Stimulated activated naive CD8-positive, alpha-beta T cell treated with anti-CD3 and anti-CD28 coated beads, Interleukin-15, Interleukin-2, amounts not matched to agents 100 ng/mL and 50 ng/mL, for 24 hours (primary cell): ENCODE results near the gene ATOH8.
A peak's percentile ranks its signal among the peaks of the same experiment; 100 is the strongest.

Experiments
- H3K27ac Mint-ChIP-seq: one replicate; pipeline ENCODE4 v1.8.0; 2021; ENCODE audit warnings: mild to moderate bottlenecking, mixed read lengths
- H3K27me3 Mint-ChIP-seq: one replicate; pipeline ENCODE4 v1.8.0; 2021; ENCODE audit warnings: mixed read lengths
- H3K36me3 Mint-ChIP-seq: one replicate; pipeline ENCODE4 v1.8.0; 2021; ENCODE audit warnings: low read depth, mixed read lengths
- H3K4me1 Mint-ChIP-seq: one replicate; pipeline ENCODE4 v1.8.0; 2021; ENCODE audit warnings: low read depth, mixed read lengths
- H3K4me3 Mint-ChIP-seq: one replicate; pipeline ENCODE4 v1.8.0; 2021; ENCODE audit warnings: mild to moderate bottlenecking, mixed read lengths
- H3K9me3 Mint-ChIP-seq: one replicate; pipeline ENCODE4 v1.8.0; 2021; ENCODE audit warnings: mixed read lengths

The ATOH8 gene

DNA sequence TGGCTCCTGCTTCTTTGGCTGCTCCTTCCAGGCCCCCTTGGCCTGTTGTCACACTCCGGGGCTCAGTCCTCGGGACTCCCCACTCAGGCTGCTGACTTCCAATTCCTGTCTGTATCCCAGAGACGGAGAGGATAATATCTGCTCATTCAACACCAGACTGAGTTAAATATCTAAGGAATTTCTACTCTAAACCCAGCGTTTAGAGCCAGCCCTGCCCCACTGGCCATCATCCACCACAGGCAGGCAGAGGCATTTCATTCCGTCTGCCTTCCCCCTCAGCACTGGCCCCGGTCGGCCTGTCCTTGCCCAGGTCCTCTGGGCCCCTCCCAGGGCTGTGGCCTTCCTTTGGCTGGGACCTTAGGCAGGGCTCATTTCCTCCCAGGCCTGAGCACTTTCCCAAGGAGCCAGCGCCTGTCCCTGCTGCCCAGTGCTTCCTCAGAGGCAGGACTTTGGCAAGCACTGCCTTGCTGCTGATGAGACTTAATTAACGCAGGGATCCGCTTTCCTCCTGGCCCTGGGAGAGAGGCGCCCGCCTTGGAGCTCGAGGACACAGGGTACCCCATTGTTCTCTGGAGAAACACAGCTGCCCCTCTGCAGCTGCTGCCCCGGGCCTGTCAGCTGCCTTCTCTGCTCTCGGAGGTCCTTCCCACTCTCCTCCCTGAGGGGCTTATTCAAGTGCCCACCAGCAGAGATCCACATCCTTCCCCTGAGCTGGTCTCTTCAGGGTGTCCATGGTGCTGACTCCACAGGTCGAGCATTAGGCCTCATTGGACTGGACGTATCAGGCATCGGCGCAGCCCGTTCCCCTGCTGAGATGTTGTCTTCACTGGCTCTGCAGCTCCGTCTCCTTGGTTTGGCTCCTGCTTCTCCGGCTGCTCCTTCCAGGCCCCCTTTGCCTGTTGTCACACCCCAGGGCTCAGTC lies 42.8 kb downstream of the ATOH8 start:
- Mint-ChIP-seq H3K4me3 (no peak overlapping the region), H3K27me3 (peaks cover 13% of the 10 kb centered on the region), H3K9me3 (no peaks in the 10 kb centered on the region), H3K27ac (no peak overlapping the region), H3K4me1 (no peaks in the 10 kb centered on the region), H3K36me3 (no peaks in the 10 kb centered on the region)

DNA sequence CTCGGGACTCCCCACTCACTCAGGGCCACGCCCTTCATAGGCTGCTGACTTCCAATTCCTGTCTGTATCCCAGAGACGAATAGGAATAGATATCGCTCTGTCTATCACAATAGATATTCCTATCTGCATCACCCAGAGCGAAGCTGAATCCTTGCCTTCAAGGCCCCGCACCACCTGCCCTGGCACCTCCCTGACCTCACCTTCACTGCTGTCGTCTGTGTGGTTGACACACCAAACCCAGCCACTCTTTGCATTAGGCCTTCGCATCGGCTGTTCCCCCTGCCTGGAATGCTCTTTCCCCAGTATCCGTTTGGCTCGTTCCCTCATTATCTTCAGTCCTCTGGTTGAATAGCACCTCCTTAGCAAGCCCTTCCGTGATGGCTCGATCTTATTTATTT lies 43.5 kb downstream of the ATOH8 start:
- no peaks in the 10 kb centered on the region for H3K4me1 Mint-ChIP-seq
- H3K9me3 Mint-ChIP-seq = no peaks in the 10 kb centered on the region
- H3K4me3 Mint-ChIP-seq = no peak overlapping the region
- no peaks in the 10 kb centered on the region for H3K36me3 Mint-ChIP-seq
- H3K27me3 Mint-ChIP-seq = peaks cover 13% of the 10 kb centered on the region
- H3K27ac Mint-ChIP-seq = no peak overlapping the region

DNA sequence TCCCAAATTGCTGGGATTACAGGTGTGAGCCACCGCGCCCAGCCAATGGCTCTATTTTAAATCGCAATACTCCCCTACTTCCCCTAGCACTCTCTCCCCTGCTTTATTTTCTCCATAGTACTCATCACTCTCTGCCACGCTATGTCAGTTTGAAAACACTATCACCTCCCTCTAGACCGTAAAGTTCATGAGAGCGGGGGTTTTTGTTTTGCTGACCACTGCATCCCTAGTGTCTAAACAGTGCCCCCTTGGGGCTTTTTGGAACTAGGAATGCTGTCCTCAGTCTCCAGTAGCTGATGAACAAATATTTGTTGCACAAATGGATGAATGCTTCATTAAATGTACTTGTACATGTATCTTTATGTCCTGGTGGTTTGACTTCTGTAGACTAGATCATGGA lies 44.1 kb downstream of the ATOH8 start:
- Mint-ChIP-seq H3K4me1 (no peaks in the 10 kb centered on the region), H3K9me3 (no peaks in the 10 kb centered on the region), H3K4me3 (no peak overlapping the region), H3K27ac (no peak overlapping the region), H3K27me3 (peaks cover 10% of the 10 kb centered on the region), H3K36me3 (no peaks in the 10 kb centered on the region)

DNA sequence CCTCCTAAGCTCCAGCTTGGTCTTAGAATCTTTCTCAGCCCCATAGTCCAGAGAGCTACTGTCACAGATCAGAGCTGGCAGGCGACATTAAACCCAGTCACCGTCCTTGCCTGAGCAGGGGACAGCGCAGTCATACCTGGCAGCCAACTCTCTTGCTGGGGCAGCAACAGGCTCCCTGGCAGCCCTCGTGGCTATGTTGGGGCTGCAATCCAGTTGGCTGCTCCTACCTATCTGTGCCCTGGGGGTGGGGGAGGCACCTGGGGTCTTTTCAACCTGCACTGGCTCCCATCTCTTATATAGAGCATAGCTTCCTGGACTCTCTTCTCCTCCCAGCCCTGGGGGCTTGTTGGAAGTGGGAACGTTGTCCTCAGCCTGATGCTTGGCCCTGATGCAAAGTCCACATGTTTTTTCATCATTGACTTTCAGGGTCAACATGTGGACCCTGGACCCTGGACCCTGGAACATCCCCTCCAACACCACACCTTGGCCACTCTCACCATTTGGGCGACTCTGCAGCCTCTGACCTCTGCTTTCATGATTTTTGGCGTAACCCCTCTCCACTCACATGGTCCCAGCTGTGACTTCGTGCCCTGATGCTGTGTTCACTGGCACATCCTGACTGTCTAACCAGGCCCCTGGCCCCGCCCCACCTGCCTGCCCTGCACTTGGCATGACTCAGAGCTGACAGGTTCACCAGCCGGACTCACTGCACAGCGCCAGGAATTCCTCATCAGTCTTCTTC lies 45.6 kb downstream of the ATOH8 start:
- H3K27ac Mint-ChIP-seq = no peak overlapping the region
- H3K9me3 Mint-ChIP-seq = no peaks in the 10 kb centered on the region
- H3K4me3 Mint-ChIP-seq = no peak overlapping the region
- H3K4me1 Mint-ChIP-seq = peaks cover 9% of the 10 kb centered on the region
- H3K27me3 Mint-ChIP-seq = peaks cover 10% of the 10 kb centered on the region
- no peaks in the 10 kb centered on the region for H3K36me3 Mint-ChIP-seq

DNA sequence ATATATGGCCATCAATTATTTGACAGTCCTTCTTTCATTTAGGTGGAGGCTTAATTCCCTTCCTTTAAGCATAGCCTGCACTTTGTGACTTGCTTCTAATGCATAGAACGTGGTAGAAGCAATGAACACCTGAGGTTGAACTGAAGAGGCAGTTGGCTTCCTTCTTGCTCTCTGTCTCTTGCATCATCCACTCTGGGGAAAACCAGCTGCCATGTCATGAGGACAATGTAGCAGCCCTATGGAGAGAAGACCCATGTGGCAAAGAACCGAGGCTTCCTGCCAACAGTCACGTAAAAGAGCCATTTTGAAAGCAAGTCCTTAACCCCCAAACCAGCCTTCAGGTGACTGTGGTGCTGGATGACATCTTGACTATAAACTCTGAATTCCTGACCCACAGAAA lies 46.8 kb downstream of the ATOH8 start:
- H3K27ac Mint-ChIP-seq = no peak overlapping the region
- H3K36me3 Mint-ChIP-seq = no peaks in the 10 kb centered on the region

DNA sequence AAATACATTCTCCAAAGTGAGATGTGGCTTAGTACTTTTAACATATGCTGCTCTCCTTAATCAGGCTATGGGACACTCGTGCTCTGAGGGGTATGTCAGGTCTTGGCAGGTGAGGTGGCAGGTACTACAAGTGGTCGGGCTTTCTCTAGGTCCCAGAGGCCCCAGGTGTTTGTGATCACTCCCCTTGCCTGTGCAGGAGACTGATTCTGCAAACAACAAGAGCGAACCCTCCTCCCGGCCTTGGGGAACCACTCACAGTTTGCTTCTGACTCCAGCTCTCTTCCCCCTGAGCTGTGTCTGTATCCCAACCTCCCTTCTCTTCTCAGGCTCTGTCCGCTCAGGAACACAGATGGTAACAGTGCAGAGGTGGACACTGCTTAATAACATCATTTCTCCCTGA lies 48.1 kb downstream of the ATOH8 start:
- Mint-ChIP-seq H3K4me1 (peaks cover 12% of the 10 kb centered on the region), H3K36me3 (no peaks in the 10 kb centered on the region), H3K27me3 (peaks cover 10% of the 10 kb centered on the region), H3K4me3 (no peak overlapping the region), H3K27ac (no peak overlapping the region), H3K9me3 (no peaks in the 10 kb centered on the region)

More for the DNA sequence above, 46.8 kb downstream of the ATOH8 start:
- H3K9me3 Mint-ChIP-seq = no peaks in the 10 kb centered on the region
- H3K27me3 Mint-ChIP-seq = peaks cover 10% of the 10 kb centered on the region
- no peak overlapping the region for H3K4me3 Mint-ChIP-seq
- peaks cover 12% of the 10 kb centered on the region for H3K4me1 Mint-ChIP-seq

DNA sequence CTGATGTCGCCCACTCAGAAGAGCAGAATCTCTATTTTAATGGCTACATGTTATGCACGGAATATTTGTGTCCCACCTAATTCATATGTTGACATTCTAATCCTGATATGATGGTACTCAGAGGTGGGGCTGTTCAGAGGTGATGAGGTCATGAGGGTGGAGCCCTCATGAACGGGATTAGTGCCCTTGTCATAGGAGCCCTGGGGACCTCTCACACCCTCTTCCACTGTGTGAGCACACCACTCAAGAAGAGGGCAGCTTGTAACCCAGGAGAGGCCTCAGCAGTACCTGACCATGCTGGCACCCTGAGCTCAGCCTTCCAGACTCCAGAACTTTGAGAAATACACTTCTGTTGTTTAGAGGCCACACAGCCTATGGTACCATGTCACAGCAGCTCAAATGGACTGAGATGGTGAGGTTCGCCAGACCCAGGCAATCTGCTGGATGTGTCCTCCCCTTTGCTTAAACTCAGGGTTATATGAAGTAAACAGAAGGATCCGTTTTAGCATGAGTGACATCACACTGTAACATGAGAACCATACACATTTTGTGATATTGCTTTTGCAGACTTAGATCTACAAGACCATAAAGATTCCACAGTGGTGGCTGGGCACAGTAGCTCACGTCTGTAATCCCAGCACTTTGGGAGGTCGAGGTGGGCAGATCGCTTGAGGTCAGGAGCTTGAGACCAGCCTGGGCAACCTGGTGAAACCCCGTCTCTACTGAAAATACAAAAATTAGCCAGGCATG lies 48.7 kb downstream of the ATOH8 start:
- Mint-ChIP-seq H3K36me3 (no peaks in the 10 kb centered on the region), H3K4me3 (no peak overlapping the region), H3K27me3 (peaks cover 7% of the 10 kb centered on the region), H3K9me3 (no peaks in the 10 kb centered on the region), H3K27ac (no peak overlapping the region), H3K4me1 (peaks cover 12% of the 10 kb centered on the region)

DNA sequence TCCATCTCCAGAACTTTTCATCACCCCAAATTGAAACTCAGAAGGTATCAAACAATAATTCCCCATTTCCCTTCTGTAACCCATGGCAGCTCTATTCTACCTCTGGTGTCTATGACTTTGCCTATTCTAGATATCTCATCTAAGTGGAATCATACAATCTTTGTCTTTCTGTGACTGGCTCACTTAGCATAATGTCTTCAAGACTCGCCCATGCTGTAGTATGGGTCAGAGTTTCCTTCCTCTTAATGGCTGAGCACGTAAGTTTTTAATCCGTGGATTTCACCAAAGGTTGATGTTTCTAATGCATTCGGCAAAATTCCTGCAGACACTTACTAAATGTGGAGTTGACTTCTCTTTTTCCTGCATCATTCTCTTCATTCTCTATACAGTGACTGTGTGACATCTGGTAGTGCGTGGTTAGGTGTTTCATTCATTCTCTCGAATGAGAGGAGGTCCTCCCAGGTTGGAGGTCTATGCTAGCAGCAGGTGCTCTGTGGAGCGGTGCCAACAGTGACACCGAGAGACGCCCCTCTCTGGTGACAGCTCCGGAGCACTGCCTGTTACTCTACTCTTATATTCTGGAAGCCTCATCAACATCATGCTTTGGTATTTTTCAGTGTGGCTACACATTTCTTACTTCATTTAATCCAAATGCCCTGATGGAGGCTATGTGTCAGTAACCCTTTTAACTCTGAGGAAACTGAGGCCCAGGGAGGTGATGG lies 50.1 kb downstream of the ATOH8 start:
- no peak overlapping the region for H3K4me3 Mint-ChIP-seq
- no peaks in the 10 kb centered on the region for H3K9me3 Mint-ChIP-seq
- peaks cover 12% of the 10 kb centered on the region for H3K4me1 Mint-ChIP-seq
- peaks cover 7% of the 10 kb centered on the region for H3K27me3 Mint-ChIP-seq
- no peak overlapping the region for H3K27ac Mint-ChIP-seq
- no peaks in the 10 kb centered on the region for H3K36me3 Mint-ChIP-seq

DNA sequence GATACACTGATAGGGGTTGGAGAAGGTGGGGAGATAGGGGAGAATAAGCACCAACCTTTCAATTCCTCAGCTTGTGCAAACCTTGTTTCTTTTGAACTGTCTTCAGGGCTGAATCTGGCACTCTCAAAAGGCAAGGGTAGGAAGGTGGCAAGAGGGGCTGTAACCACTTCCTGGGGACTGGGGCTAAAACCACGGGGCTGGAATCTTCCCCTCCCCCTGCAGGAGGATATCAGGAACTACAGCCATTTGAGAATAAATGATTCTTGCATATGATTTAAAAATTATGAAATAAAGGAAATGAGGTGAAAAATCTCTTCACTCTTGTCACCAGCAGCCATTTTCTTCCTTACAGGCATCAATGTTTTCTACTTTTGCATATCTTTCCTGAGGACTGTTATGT lies 50.8 kb downstream of the ATOH8 start:
- Mint-ChIP-seq H3K4me1 (peaks cover 12% of the 10 kb centered on the region), H3K27ac (no peak overlapping the region), H3K27me3 (peaks cover 6% of the 10 kb centered on the region), H3K36me3 (no peaks in the 10 kb centered on the region), H3K4me3 (no peak overlapping the region), H3K9me3 (no peaks in the 10 kb centered on the region)

DNA sequence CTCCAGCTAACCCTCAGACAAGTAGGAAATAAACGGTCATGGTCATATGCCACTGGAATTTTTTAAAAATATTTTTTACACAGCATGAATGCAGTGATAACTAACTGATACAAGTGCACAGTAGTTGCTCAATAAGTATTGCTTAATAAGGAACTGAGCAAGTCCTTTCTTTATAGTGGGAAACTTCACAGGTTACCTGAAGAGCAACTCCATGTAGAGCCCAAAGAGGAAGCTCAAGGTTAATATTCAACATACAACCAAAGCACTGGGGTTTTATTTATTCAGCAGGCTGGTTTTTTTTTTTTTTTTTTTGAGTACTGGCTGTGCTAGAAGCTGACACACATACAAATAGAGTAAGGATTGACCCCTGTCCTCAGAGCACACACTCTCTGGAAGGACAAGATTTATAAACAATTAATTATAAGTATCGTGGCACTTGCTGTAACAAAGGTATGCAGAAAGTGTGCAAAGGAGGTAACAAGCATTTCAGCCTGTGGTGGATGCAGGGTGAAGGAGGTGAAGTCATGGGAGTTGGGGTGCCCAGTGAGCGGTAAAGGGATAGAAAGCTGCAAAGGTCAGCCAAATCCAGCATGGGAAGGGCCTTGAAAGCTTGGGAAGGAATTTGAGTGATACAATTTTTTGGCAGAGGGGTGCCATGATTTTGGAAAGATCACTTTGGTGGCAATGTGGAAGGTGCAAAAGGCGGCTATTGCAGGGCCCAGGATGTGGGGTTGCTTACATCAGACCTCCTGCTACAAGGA lies 52.7 kb downstream of the ATOH8 start:
- no peaks in the 10 kb centered on the region for H3K9me3 Mint-ChIP-seq
- peak overlapping the region; percentile 37 for H3K27ac Mint-ChIP-seq
- H3K27me3 Mint-ChIP-seq = no peaks in the 10 kb centered on the region
- H3K4me1 Mint-ChIP-seq = peaks cover 12% of the 10 kb centered on the region
- no peak overlapping the region for H3K4me3 Mint-ChIP-seq
- H3K36me3 Mint-ChIP-seq = no peaks in the 10 kb centered on the region

DNA sequence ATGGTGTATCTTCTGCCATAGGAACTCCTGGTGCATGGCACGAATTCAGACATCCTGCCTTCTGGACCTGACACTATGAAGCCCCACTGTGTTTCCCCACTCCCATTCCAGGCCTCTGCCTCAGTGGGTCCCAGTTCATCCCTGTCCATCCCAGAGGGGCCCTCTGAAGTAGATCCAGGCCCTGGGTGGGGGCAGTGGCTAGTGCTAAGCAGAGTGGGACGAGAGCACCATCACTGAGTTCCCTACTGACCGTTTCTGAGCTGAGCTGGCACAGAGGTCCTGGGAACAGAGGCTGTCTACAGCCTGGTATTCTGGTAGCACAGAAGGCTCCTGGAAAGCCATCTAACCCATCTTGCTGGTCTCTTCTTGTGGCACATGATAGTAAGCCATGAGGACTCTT lies 54.0 kb downstream of the ATOH8 start:
- no peak overlapping the region for H3K27ac Mint-ChIP-seq
- H3K4me3 Mint-ChIP-seq = no peak overlapping the region
- H3K9me3 Mint-ChIP-seq = no peaks in the 10 kb centered on the region
- H3K4me1 Mint-ChIP-seq = peaks cover 12% of the 10 kb centered on the region
- H3K36me3 Mint-ChIP-seq = no peaks in the 10 kb centered on the region
- no peaks in the 10 kb centered on the region for H3K27me3 Mint-ChIP-seq

DNA sequence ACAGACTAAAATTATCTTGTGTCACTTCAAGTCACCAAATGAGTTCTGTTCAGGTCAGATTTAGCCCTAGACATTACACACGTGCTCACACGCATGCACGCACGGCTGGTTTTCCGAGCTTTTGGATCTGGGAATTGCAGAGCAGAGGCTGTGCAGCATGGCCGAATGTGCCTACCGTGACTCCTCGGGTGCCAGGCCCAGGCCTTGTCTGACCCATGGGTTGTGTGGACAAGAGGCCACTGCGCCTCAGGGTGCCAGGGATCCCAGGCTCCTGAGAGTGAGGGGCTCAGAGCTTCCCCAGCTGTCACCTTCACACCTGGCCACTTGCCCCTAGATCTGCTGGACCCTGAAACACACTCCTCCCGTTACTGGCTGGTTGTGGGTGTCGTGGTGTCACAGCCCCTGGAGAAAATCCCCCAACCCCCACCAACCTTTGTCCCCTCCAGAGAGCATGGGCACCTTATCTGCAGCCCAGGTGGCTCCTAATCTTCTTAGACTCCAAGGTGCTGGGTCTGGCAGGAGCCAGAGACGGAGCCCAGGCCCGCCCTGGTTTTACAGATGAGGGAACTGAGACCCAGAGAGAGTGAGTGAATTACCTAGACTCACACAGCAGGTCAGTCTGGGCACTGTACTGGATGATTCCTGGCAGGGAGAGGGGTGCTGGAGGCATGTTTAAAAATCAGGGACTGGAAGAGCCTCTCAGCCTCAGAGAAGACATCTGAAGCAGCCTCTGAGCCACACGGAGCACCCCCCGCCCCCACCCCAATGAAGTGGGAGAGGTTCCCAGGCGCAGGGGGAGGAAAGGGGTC lies 56.8 kb downstream of the ATOH8 start:
- Mint-ChIP-seq H3K4me1 (no peaks in the 10 kb centered on the region), H3K36me3 (no peaks in the 10 kb centered on the region), H3K9me3 (no peaks in the 10 kb centered on the region), H3K4me3 (no peak overlapping the region), H3K27me3 (peaks cover 3% of the 10 kb centered on the region), H3K27ac (no peak overlapping the region)
